GM21576 (cell line): ENCODE measurements around the gene NDUFA7.
"Not testable (repeated sequence)": the region's sequence is repeated elsewhere in the genome, so short reads cannot be mapped to it uniquely, and the experiment has no call there.

Source experiments
- ATAC-seq: cut with Tn5 transposase; IDR thresholded peaks from one replicate; pipeline ENCODE4 v1.9.1; 2021; ENCODE audit warnings: mild to moderate bottlenecking, moderate library complexity; ENCODE audit not compliant: unreplicated experiment

NDUFA7 gene

DNA sequence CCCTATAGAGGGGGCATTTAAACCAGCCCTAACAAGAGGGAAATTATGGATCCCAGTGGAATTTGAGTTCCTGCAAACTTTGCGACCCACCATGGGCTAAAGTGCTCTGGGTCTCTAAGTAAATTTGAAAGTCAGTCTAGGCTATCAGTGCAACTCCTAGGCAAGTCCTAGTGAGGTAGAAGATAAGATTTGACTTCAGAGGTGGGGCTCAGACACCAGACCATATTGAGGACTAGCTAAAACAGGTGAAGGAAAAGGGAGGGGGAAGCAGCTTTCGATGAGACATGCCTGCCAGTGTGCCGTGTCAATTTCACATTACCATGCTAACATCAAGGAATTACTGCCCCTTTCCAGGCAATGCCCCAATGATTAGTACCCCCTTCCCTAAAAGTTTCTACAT is 51.5 kb downstream of the NDUFA7 start:
- ATAC-seq, result no peak

DNA sequence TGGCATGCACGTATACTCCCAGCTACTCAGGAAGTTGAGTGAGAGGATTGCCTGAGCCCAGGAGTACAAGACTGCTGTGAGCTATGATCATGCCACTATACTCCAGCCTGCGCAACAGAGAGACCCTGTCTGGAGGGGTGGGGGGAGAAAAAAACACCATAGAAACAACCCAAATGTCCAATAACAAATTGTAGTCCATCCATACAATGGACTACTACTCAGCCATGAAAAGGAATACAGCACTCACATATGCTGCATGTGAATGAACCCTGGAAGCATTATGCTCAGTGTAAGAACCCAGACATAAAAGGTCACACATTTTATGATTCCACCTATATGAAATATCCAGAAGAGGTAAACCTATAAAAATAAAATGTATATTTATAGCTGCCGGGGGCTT is 55.3 kb downstream of the NDUFA7 start:
- no peak for ATAC-seq

DNA sequence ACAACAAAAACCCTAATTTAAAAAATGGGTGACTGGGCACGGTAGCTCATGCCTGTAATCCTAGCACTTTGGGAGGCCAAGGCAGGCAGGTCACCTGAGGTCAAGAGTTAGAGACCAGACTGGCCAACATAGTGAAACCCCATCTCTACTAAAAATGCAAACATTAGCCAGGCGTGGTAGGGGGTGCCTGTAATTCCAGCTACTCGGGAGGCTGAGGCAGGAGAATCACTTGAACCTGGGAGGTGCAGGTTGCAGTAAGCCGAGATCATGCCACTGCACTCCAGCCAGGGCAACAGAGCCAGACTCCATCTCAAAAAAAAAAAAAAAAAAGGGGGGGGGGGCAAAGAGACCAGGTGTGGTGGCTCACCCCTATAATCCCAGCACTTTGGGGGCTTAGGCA is 56.9 kb downstream of the NDUFA7 start:
- ATAC-seq, result not testable (repeated sequence)

DNA sequence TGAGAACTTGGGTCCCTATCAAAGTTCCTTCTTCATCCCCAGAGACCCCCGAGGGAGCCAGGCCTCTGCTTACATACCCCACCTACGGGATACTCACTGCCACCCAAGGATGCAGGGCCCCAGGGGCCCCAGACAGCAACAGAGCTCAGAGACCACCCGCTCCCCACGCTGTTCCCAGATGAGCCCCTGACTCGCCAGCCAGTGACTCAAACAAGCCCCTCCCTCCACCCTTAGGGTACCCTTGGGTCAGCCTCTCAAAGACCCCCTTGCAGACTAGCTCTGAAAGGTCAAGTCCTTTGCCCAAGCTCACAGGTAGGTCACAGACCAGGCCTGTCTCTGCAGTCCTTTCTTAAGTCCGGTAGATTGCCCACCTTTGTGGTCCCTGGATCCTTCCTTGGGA is 58.7 kb downstream of the NDUFA7 start:
- no peak for ATAC-seq

DNA sequence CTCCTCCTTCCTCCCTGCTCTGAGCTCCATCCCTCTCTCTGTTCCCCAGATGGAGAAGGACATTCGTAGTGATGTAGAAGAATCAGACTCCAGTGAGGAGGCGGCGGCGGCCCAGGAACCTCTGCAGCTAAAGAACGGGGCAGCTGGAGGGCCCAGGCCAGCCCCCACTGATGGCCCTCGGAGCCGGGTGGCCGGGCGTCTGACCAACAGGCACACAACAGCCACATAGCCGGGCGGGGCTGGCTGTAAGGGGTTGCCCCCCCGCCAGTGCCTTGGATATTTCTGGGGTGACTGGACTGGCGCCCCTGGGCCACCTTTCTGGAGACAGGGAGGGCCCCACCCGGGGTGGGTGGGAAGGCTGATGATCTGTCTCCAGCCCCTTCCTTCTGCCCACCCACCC is 59.3 kb downstream of the NDUFA7 start:
- ATAC-seq, result no peak

DNA sequence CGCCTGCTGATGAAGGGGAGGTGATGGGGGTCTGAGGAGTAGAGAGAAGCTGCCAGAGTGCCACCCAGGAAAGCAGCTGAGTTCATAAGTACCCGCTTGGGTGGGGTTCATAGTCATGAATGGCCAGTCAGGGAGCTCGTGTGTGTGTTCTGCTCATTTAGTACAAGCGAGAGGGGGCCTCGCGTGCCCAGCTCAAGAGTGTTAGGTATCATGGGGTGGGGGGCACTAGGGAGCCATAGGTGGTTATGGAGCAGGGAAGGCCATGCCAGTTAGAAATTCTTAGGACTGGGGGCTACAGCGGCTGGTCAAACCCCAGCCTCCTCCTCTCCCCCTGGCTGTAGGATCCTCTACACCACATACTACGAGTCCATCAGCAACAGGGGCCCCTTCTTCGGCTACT is 59.8 kb downstream of the NDUFA7 start:
- no peak for ATAC-seq
